NCI-H510A treated with DMSO at 0.1 percent for 48 hours (cell line): ENCODE results near the gene AAMP.
"Not testable (repeated sequence)": the region's sequence is repeated elsewhere in the genome, so short reads cannot be mapped to it uniquely, and the experiment has no call there.

Experiments
- DNase-seq: peaks from one replicate; lab custom pipeline; 2025; lab: John Stamatoyannopoulos, UW

AAMP gene

GRCh38 chr2:218269900-218270720 is at the start of gene AAMP, which contains the start of gene PNKD:
Gene AAMP, minus strand, starts transcription at chr2:218270137. Its CDS starts 51 bp downstream, at chr2:218270086.
Gene PNKD, plus strand, starts transcription at chr2:218270519. Its CDS starts 17 bp downstream, at chr2:218270536.
- peak; percentile 99 for DNase-seq

DNA sequence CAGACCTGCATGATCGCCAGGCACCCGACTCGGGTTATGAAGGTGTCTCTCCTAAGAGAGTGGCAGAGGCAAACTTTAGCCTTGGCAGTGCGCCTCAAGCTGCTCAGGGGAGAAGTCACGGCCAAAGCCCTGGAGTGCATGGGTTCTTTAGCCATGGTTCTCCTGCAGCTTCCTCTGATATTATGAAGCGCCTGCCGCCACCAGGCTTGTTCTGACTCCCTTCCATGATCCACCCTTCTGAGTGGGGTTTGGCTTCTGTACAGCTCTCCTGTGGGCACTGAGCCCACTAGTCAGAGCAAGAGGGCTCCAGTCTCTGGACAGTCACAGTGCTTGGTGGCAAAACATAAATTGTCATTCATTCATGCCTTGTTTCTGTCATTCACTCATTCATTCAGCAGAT is 48.3 kb upstream of the AAMP start:
- DNase-seq, result no peak

- DNase-seq, result no peak
Observed at GRCh38 chr2:218317835-218318234, 47.9 kb upstream of the AAMP start.

DNA sequence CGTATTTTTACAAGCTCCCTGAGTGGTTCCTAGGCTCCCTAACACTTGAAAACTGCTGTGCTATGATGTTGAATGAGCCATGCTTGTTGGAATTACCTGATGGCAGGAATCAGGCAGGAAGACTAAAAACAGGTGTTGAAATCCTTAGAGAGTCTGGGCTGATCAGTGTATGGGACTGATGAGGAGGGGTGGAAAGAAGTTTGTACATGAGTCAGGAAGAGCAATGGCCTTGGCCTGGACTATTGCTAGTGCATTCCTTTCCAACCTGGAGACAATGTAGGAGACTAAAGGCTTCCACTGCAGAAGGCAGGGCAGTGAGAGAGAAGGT is 47.3 kb upstream of the AAMP start:
- DNase-seq, result no peak

DNA sequence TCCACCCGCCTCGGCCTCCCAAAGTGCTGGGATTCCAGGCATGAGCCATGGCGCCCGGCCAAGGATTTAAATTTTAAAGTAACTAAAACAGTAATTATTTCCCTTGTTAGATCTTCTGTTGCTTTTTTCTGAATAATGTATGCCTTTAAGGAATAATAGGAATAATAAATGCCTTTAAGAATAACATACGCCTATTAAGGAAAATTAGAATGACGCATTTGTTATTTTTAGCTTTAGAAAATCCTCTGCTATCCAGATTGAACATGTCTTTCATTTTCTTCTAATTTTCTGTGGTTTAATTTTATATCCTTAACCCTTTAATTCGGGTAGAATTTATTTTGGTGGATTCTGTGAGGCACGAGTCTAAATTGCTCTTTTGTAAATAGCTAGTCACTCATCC is 45.5 kb upstream of the AAMP start:
- DNase-seq, result no peak

GRCh38 chr2:218314764-218315163 is 44.8 kb upstream of the AAMP start:
- not testable (repeated sequence) for DNase-seq

DNA sequence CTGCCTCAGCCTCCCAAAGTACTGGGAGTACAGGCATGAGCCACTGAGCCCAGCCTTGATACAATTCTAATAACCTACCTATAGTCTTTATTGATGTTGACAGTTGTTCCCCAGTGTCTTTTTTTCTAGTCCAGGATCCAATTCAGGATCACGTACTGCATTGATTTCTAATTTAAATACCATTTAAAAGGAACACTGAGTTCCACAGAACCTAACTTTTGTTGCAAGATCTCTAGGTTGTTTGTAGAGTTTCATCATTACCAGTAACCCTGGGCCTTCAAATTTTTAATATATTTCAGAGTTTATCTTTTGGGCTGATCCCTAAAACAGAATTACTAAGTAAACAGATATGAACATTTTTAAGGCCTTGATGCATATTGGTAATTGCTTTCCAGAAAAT is 43.4 kb upstream of the AAMP start:
- DNase-seq, result no peak

GRCh38 chr2:218312267-218312756 is 42.4 kb upstream of the AAMP start:
- no peak for DNase-seq

DNA sequence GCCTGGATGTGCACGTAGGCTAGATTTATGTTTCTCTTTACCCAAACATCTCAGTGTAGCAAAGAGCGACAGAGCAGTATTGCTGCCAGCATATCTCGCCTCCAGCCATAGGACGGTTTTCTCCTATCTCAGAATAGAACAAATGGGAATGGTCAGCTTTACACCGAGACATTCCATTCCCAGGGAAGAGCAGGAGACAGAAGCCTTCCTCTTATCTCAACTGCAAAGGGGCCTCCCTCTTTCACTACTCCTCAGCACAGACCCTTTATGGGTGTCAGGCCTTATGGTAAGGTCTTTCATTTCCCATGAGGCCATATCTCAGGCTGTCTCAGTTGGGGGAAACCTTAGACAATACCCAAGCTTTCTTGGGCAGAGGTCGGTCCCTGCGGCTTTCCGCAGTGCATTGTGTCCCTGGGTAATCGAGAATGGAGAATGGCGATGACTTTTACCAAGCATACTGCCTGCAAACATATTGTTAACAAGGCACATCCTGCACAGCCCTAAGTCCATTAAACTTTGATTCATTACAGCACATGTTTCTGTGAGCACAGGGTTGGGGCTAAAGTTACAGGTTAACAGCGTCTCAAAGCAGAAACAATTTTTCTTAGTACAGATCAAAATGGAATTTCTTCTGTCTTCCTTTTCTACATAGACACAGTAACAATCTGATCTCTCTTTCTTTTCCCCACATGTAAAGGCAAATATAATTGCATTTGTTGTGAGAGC is 41.8 kb upstream of the AAMP start:
- not testable (repeated sequence) for DNase-seq

DNA sequence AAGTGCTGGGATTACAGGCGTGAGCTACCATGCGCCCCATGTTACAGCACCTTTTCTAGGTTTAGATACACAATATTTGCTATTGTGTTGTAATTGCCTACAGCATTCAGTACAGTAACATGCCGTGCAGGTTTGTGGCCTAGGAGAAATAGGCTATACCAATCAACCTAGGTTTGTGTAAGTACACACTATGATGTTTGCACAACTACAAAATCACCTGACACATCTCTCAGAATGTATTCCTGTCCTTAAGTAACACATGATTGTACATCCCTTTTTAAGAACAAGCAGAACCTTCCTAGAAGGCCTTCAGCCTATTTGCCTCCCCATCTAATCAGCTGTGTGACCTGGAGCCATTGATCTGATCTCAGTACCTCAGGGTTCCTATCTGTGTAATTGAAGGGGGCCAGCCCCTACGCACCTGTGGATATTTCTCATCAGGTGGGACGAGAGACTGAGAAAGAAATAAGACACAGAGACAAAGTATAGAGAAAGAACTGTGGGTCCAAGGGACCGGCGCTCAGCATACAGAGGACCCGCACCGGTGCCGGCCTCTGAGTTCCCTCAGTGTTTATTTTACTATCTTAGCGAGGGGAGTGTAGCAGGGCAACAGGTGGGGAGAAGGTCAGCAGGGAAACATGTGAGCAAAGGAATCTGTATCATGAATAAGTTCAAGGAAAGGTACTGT is 41.1 kb upstream of the AAMP start:
- DNase-seq, result no peak

GRCh38 chr2:218307415-218308090 is 37.6 kb upstream of the AAMP start:
- no peak for DNase-seq

DNA sequence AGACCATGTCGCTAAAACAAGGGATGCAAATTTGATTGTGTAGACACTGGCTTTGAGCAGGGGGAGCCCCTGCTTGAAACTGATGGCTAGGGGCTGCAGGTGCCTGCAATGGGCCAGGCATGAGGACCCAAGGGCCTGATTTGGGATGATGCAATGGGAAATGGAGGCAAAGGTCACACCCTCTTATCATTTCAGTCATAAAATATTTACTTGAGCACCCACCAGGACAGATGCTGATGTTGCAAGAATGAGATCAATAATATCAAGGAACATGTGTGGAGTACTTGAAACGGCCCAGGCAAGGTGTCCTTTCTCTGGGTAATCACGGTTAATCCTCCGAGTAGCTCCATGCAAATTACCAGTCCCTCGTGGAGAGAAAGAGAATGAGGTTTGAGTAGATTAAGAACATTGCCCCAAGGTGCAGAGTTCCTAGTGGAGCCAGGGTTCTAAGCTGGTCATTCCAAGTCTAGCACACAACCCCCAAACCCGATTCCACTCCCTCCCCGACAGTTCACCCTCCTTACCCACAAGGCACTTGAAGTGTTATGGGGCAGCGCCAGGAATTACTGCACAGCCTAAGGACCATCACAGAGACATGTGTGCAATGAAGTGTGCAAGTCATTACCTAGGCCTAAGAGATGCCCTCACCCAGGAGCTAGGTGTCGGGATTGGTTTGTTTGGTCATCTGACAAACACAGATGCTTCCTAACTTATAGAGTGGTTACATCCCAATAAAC is 36.4 kb upstream of the AAMP start:
- no peak for DNase-seq

DNA sequence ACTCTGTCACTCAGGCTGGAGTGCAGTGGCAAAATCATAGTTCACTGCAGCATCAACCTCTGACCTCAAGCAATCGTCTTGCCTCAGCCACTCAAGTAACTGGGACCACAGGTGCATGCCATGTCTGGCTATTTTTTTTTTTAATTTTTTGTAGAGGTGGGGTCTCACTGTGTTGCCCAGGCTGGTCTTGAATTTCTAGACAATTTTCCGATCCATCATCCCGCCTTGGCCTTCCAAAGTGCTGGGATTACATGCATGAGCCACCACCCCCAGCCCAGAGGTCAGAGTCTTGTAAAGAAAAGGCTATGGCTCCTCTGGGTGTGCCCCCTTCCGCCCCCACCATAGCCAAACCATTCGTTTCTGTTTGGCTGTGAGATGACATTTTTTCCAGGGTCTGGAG is 35.4 kb upstream of the AAMP start:
- no peak for DNase-seq

DNA sequence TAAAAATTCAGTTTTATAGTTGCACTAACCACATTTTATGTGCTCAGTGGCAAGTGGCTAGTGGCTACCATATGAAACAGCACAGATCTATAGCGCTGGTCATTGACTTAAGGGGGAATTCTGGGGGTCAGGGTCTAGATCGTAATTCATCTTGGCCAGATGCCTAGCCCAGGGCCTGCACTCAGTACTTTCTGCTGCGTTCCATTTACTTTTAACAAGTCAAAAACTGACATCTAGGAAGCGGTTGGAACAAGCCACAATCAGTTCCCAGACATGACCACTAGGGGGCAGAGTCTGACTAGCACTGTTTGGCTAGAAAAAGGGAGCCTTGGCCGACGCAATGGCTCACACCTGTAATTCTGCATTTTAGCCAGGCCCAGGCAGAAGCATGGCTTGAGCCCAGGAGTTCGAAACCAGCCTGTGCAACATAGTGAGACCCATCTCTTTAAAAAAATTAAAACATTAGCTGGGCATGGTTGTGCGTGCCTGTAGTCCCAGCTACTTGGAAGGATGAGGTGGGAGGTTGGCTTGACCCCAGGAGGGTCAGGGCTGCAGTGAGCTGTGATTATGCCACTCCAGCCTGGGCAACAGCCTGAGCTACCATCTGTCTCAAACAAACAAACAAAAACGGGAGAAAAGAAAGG is 31.4 kb upstream of the AAMP start:
- peak; percentile 94 for DNase-seq

- no peak for DNase-seq
Observed at GRCh38 chr2:218300141-218300540, 30.2 kb upstream of the AAMP start.

DNA sequence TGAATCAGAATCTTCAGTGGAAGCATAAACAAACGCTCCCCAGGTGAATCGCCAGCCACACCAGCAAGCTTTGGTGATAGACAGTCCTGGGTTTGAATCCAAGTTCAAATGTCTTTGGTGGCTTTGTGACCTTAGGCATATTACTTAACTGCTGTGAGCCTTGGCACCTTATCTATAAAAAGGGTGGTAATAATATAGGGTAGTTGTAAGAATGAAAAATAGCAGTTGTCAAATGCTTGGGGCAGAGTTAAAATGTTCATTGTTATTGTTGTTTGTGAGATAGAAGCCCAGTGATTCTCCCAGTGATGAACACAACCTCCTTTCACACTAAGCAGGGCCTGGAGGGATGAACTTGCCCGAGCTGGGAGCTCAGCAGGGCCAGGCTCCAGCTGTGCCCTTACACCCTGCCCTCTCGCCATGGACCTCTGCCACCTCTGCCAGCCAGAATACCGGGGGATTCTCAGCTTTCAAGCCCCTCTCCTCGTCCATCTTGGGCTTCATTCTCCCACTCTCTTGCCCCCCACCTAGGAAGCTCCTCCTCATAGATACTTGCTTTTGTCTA is 28.5 kb upstream of the AAMP start:
- DNase-seq, result no peak

DNA sequence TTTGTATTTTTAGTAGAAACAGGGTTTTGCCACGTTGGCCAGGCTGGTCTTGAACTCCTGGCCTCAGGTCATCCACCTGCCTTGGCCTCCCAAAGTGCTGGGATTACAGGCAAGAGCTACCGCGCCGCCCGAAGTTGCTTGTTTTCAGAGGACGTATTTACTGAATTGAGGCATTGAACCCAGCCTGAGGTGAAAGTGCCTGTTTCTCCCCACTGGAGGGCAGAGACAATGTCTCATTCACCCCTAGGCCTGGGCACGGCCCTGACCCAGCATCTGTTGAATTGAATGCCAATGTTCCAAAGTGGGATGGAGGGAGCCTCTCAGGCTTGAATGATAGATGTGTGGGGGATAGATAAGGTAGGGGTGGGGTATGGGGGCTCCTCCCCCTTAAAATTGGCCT is 26.9 kb upstream of the AAMP start:
- no peak for DNase-seq

DNA sequence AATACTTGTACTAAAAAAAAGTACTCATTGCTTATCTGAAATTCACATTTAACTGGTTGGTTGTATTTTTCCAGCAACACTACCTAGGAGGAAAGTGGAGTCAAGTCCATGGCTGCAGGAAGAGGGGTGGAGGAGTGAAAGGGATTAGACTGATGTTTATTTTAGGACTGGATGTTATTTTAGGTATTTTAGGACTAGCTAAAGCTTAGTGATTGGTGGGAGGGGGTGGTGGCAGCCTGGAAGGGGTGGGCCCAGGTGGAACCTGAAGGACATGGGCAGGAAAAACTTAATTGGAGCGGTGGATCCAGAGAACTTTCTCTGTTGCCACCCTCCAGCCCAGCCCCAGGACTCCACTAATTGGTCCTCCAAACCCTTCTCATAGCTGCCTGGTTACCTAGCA is 26.3 kb upstream of the AAMP start:
- DNase-seq, result no peak

- peak; percentile 58 for DNase-seq
Observed at GRCh38 chr2:218295029-218295428, 25.1 kb upstream of the AAMP start.

GRCh38 chr2:218294430-218295022 is 24.6 kb upstream of the AAMP start:
- DNase-seq, result peak; percentile 38
